ENCODE results near the gene NR3C1.

DNA sequence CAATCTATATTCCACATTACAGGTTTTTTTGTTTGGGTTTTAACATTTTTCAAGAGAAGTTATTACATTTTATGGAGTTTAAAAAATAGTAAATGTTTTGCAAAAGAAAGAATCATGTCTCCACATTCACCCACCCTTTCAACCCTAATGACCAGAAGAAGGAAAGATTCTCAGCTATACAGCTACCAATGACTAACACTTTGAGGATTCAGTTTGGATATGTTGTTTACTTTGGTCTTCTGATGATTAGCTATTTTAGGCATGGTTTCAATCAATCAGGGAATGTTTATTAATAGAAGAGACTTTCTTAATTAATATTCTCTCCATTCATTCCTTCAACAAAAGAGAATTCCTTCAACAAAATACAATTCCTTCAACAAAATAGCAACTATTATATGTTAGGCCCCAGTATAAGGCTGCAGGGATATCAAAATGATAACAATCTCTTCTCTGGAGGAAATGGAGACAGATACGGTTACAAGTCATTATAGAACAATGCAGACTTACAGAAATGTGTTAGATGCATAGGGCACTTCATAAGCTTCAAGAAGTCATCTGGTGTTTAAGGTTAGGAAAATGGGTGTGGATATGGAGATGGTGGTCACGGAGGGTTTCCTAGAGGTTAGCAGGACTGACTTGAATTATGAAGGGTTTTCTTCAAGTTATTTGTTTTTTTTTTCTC, 9.3 kb upstream of the NR3C1 start:
- no peak for TF ChIP-seq POLR2AphosphoS5 (IDR thresholded peaks at IDR 0.05)
- TF ChIP-seq, protein P1, sequence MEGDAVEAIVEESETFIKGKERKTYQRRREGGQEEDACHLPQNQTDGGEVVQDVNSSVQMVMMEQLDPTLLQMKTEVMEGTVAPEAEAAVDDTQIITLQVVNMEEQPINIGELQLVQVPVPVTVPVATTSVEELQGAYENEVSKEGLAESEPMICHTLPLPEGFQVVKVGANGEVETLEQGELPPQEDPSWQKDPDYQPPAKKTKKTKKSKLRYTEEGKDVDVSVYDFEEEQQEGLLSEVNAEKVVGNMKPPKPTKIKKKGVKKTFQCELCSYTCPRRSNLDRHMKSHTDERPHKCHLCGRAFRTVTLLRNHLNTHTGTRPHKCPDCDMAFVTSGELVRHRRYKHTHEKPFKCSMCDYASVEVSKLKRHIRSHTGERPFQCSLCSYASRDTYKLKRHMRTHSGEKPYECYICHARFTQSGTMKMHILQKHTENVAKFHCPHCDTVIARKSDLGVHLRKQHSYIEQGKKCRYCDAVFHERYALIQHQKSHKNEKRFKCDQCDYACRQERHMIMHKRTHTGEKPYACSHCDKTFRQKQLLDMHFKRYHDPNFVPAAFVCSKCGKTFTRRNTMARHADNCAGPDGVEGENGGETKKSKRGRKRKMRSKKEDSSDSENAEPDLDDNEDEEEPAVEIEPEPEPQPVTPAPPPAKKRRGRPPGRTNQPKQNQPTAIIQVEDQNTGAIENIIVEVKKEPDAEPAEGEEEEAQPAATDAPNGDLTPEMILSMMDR (IDR thresholded peaks at IDR 0.05), result no peak
- TF ChIP-seq EP300 (IDR thresholded peaks at IDR 0.05), result no peak
- no peak for TF ChIP-seq POLR2A (IDR thresholded peaks at IDR 0.05; ENCODE audit: low read depth)
